HG03432 (cell line): ENCODE results near the gene NDUFB3.
"Not testable (repeated sequence)": the region's sequence is repeated elsewhere in the genome, so short reads cannot be mapped to it uniquely, and the experiment has no call there.

Experiments used
- ATAC-seq: cut with Tn5 transposase; IDR thresholded peaks from one replicate; pipeline ENCODE4 v1.9.1; 2021; ENCODE audit warnings: mild to moderate bottlenecking, moderate library complexity; ENCODE audit not compliant: unreplicated experiment

NDUFB3 gene

DNA sequence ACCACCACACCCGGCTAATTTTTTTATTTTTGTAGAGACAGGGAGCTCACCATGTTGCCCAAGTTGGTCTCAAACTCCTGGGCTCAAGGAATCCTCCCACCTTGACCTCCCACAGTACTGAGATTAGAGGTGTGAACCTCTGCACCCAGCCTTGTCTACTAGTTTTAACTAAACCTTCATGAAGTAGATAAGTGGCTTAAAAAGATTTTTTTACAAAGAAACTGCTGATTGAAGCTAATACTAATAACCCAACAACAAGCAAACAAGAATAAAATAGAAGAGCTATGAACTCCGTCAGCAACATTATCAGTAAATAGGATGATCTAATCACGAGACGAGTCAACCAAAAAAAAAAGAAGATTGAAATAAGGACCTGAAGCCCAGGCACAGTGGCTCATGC is 18.8 kb downstream of the NDUFB3 start:
- no peak for ATAC-seq

DNA sequence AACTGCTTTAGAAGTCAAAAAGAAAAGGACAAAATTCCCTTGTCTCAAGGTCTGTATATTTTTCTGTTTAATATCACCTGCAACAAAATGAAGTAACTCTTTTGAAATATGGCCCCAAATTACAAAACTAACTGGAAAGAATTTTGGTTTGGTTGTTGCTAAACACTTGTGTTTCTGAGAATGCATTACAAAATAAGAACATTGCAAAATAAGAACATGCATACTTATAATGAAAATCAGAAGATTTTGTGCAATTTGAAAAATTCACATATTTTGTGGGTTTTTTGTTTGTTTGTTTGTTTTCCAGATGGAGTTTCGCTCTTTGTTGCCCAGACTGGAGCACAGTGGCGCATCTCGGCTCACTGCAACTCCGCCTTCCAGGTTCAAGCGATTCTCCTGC is 21.8 kb downstream of the NDUFB3 start:
- ATAC-seq, result no peak

DNA sequence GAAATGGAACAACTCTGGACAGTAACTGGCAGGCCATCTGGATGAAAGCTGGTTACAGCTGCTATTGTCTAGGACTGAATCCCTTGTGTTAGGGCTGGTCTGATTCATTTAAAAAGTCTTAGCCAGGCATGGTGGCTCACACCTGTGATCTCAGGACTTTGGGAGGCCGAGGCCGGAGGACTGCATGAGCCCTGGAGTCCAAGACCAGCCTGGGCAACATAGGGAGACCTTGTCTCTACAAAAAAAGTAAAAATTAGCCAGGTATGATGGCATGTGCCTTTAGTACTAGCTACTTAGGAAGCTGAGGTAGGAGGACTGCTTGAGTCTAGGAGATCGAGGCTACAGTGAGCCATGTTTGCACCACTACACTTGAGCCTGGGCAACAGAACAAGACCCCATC is 28.7 kb downstream of the NDUFB3 start:
- ATAC-seq, result no peak

DNA sequence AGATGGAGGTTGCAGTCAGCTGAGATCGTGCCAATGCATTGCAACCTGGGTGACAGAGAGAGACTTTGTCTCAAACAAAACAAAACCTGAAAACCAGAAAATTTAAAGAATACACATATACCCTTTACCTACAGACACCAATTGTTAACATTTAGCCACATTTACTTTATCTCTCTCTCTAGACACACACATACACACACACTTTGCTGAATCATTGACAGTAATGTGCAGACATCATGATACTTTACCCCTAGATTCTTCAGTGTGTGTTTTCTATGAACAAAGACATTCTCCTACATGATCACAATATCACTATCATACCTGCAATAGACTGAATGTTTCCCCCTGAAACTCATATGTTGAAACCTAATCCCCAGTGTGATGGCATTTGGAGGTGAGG is 34.0 kb downstream of the NDUFB3 start:
- no peak for ATAC-seq

DNA sequence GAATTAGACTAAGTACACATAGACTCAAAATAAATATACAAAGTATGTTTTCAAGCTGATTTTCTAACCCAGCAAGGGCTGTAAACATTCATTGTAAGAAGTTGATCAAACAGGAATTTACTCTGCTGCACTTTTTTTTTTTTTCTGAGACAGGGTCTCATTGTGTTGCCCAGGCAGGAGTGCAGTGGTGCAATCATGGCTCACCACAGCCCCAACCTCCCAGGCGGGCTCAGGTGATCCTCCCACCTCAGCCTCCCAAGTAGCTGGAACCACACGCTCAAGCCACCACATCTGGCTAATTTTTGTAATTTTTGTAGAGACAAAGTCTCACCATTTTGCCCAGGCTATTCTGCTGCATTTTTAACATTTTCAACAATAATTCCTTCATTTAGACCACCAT is 35.8 kb downstream of the NDUFB3 start:
- no peak for ATAC-seq

DNA sequence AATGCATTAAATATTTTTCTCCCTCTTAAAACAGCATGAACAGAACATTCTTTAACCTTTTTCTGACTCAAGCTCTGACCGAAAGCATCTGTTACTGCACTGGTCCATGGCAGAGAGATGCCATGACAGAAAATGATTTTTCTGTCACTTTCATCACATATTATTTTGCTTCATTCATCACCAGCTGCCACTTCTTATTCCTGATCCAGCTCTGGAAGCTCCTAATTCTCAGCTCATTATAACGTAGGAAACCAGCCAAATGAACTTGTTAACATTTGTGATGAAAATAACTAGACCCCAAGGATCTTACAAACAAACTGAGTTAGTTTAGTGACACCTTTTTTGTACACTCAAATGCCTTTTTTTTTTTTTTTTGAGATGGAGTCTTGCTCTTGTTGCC is 36.5 kb downstream of the NDUFB3 start:
- ATAC-seq, result no peak

DNA sequence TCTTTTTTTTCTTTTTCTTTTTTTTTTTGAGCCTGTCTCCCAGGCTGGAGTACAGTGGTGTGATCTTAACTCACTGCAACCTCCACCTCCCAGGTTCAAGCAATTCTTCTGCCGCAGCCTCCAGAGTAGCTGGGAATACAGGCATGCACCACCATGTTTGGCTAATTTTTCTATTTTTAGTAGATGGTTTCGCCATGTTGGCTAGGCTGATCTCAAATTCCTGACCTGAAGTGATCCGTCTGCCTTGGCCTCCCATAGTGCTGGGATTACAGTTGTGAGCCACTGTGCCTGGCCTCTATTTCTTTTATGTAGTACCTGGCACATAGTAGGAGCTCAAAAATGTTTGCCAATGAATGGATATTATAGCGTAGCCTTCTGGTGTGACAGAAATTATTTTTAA is 37.4 kb downstream of the NDUFB3 start:
- no peak for ATAC-seq

DNA sequence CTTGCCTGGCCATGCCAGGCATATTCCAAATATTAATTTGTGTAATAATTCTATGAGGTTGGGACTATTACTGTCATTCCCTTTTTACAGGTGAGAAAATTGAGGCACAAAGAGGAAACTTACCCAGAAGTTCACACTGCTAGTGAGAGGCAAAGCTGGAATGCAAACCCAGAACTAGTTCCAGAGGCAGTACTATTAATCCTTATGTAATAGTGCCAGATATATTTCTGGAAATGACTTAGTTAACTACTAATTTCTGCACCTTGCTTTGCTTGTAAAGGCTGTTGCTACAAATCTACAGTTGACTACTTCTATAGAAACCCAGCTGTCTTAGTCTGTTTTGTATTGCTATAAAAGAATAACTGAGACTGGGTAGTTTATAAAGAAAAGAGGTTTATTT is 38.8 kb downstream of the NDUFB3 start:
- no peak for ATAC-seq

DNA sequence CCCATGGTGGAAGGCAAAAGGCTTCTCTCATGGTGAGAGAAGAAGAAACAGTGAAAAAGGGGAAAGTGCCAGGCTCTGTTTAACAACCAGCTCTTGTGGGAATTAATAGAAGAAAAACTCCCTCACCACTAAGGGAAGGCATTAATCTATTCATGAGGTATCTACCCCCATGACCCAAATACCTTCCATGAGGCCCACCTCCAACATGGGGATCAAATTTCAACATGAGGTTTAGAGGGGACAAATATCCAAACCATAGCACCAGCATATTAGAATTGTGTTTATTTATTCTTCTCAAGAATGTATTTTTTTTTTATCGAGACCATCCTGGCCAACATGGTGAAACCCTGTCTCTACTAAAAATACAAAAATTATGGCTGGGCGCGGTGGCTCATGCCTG is 39.3 kb downstream of the NDUFB3 start:
- no peak for ATAC-seq

DNA sequence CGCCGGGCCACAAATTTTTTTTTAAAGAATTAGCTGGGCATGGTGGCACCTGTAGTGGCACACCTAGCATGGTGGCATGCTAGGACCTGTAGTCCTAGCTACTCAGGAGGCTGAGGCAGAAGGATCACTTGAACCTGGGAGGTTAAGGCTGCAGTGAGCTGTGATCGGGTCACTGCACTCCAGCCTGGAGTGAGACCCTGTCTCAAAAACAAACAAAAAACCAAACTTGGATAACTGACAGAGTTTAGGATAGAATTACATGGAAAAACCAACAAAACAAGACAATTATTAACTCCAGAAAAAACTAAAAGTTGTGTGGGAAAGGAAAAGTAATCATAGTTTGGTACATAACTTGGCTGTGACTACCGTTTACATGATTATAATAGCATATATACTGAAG is 42.5 kb downstream of the NDUFB3 start:
- ATAC-seq, result no peak

DNA sequence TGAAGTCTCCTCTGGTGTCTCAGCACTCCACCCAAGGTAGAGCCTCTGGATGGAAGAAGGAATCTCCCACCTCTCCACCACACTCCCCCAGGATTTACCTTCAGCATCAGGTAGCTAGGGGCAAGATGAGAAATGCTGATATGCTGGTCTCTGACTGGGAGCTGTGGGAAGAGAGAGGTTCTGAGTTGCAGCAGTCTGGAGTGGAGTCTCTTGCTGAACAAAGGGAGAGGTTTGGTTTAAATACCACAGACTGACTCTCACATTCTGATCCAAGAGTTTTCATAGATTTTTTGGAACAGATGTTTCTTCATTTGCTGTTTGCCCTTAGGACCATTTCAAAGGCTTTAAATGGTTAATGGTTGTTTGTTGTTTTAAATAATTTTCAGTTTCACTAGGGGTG is 43.0 kb downstream of the NDUFB3 start:
- no peak for ATAC-seq

DNA sequence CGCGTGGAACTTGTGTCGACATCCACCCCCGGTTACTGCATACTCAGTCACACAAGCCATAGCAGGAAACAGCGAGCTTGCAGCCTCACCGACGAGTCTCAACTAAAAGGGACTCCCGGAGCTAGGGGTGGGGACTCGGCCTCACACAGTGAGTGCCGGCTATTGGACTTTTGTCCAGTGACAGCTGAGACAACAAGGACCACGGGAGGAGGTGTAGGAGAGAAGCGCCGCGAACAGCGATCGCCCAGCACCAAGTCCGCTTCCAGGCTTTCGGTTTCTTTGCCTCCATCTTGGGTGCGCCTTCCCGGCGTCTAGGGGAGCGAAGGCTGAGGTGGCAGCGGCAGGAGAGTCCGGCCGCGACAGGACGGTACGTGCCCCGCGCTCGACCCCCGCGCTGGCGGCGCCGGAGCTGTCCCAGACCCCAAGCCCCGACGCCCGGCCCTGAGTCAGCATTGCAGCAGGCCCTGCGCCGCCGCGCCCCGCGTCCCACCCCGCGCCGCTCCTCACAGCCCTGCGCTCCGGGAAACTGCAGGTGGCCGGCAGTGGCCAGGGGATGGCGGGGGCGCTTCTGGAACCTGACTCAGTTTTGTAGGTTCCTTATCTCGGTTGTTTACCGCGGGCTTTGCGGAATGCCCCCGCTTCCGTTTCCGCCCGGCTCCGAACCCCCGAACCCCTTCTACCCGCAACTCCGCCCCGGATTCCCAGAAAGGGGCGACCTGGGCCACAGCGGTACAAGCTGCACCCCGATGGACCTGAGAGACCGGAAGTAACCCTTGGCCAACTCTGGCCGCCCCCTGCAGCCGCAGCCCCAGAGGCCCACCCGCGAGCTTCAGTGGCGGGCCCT is 44.5 kb downstream of the NDUFB3 start, which contains the start of gene CFLAR:
Gene CFLAR, plus strand, starts transcription at position 50 of the 844 bp plus-strand sequence. CDS start 13,702 bp downstream, outside the sequence.
- ATAC-seq, result peak; percentile 41

DNA sequence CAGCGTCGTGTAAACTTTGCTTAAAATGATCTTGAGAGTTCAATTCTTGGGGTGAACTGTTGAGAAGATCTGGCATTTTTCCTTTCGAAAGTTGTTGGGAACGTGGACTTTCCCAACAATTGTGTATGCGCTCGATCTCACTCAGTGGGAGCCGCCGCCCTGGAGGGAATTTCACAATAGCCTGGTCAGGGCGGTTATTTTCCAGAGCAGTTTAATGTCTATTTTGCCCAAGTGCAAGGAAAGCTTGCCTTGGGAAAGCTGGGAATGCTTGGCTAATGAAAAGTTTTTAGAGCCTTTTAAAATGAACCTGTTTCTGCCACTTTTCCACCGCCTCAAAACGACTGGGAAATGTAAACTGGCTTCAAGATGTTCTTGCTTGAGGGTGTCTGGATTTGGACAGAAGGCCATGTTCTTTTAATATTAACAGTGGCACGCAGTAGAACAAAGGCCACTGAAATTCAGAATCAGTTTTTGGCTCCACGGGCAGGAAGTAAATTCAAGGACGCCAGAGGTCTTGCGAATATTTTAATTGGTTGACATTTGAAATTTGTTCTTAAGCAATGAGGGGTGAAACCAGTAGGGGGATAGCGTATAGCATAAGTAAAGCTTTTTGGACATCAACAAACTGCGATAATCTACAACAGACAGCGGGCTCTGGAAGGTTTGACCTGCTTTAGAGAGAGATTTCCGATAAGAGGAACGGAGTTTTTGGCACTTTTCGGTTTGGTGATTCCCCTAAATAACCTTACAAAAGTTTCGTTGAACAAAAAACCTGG is 45.3 kb downstream of the NDUFB3 start:
- peak; percentile 23 for ATAC-seq

DNA sequence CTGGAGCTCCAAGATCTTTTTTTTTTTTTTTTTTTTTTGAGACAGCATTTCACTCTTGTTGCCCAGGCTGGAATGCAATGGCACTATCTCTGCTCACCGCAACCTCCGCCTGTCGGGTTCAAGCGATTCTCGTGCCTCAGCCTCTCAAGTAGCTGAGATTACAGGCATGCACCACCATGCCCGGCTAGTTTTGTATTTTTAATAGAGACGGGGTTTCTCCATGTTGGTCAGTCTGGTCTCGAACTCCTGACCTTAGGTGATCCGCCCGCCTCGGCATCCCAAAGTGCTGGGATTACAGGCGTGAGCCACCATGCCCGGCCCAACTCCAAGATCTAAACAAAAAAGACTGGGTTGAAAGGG is 45.9 kb downstream of the NDUFB3 start:
- not testable (repeated sequence) for ATAC-seq

DNA sequence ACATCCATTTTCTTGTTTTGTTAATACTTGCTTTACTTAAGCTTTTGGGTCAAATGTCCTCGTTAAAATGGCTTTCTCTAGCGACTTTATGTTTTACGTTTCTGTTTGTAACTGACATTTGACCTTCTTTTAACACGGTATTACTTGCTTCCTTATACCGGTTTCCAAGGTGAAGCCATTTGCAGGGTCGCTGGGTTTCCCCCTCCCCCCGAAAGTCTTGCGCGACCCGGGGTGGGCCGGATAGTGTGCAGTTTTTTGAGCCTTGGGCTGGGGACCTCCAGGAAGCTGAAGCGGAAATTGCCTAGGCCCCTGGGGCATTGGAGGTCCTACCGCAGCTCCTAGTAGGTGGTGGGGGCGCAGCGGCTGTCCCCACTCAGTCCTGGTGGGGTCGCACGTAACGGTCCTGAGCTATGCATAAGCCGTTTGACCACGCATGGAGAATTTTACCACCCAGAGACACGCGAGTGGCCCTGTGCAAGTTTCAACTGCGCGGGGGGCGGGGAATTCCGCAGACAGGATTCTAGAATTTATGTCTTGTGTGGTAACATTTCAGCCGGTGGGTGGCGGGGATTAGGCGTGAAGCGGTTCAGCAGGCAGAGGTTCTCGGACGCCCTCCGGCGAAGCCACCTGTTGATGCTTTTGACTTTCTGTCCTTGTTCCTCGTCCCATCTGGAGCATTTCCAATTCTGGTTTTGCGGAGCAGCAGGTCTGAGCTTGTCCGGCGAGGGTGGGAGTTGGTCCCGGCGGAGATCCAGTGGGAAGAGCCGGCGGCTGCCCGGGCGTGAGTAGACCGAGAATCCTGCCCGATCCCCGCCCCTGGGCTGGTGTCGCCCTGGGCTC is 46.5 kb downstream of the NDUFB3 start:
- ATAC-seq, result peak; percentile 57

DNA sequence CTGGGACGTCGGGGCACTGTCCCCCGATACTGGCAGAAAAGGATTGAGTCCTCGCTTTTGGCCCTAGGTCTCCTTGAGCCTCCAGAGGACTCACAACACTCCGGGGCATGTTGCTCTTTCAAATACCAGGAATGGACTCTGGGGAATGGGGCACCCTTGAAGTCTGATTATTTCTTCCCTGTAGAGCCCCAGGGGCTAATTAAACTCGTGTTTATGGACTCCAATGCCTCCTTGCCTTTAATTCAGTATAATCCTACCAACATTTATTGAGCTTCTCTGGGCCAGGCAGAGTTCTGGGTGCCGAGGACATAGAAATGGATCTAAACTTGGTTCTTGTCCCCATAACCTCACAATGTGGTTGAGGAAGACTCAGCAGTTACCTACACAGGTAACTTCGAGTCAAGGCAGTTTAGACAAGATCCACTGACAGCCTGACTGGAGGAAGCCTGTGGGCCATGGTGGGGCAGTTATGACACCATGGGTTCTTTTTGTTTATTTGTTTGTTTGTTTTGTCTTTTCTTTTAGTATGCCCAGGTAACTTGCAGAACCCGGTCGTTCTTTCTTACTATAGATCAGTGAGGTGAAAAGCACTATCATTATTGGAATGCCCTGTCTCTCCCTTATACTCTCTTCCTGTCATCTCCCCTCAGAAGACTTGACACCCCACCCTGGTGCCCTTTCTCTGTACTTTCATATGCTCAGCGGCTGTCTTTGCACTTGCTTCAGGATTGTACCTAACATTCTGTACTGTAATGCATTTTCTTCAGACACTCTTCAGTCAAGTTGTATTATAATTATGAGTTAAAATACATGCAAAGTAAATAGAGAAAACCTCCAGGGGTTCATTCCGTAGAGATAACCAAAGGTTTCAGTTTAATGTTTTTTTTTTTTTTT is 47.4 kb downstream of the NDUFB3 start:
- ATAC-seq, result no peak

DNA sequence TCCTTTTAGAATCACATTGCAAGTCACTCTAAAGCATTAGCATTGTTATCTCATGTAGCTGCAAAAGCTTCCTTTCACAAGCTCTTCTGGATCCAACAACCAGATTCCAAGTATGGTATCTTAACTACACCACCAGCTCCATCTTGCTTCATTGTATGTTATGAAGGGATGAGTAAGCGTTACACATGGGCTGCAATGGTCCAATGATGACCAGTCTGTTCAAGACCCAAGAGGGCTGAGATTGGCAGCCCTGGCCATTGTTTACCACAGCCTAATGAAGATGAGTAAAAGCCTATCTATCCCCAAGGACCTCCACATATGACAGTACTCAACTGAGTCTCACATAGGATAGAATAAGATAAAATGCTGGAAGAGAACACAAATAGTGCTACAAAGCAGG is 50.5 kb downstream of the NDUFB3 start:
- ATAC-seq, result no peak

DNA sequence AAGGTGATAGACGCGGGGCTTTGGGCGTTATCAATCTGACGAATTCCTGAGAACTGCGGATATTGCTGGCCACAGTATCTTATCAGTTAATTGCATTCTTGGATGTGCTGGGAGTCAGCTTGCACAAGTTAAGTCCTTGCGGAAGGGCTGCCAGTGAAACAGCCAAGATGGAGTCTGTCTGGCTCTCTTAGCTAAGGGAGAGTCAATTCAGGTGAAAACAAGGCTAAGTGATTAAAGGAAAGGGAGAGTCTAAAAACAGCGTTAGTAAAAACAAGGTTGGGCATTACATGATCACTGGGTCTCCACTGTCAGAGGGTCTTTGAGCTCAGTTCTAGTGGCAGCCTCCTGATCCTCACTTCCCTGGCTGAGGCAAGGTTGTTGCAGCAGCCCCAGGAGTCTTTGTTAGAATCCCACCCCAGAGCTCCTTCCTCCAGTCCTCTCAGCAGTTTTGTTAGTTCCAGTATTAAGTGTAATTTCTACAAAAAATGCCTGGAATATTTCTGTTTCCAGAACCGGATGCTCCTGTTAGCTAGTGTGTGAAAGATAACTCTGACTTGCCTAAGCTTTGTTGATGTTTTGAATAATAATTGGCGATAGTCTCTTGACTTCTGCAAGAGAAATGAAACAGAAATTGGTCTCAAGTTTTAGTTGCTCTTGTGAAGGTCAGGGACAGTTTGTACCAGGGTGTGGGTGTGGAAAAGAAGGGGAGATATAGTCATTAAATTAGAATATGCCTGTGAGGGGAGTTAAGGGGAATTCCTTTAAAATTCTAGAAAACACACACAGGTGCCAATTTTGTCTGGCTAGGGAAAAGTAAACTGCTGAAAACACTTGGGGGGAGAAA is 54.7 kb downstream of the NDUFB3 start:
- ATAC-seq, result peak; percentile 29

DNA sequence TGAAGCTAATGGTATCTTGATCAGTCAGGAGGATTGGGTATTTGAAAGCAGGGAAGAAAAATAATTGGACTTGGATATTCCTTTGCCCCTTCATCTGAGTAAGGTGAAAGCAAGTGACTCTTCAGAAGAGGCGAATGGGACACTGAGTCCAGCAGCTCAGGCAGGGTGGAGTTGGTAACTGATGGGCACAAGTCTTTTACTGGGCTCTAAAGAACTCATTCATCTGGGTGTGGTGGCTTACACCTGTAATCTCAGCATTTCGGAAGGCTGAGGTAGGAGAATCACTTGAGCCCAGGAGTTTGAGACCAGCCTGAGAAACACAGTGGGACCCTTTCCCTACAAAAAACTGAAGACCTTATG is 55.3 kb downstream of the NDUFB3 start:
- no peak for ATAC-seq

DNA sequence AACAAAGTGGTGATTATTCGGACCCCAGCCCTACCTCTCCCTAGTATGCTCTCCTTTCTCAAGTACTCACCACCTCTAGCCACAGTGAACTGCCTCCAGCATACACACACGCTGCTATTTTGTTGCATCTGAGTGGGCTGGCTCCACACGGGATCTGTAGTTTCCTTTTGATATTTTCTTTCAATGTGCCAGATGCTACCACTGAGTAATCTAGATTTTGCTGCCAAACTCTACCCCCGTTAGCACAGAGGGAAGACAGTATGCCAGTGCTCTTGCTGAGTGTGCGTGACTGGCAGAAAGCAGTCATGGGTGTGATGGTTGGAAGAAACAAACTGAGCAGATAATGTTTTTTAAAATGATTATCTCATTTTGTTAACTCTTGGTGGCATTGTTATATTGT is 55.8 kb downstream of the NDUFB3 start:
- ATAC-seq, result no peak
